Measurements from ENCODE around the gene CDK13. TPM values are rescaled to one million over a fixed set of nuclear protein-coding genes. Genes with fewer than 3 reads are reported as not detected.

Gene CDK13
- total RNA-seq (2014; rRNA removed; shearing (Covaris generic)), result 53.2 and 59.5 TPM in 2 replicates

- DNase-seq (ENCODE audit: low read depth), result peak; percentile 91
Observed at GRCh38 chr7:39949971-39950472, at the start of gene CDK13. Gene CDK13, plus strand, starts transcription at chr7:39950256. Its CDS starts 386 bp downstream, at chr7:39950642.

GRCh38 chr7:39904077-39904486 lies 46.0 kb upstream of the CDK13 start:
- DNase-seq (ENCODE audit: low read depth), result no peak

- DNase-seq (ENCODE audit: low read depth), result no peak
Observed at GRCh38 chr7:39908141-39908540, 41.9 kb upstream of the CDK13 start.

- no peak for DNase-seq (ENCODE audit: low read depth)
Observed at GRCh38 chr7:39908973-39909372, 41.1 kb upstream of the CDK13 start.

- no peak for DNase-seq (ENCODE audit: low read depth)
Observed at GRCh38 chr7:39909526-39909925, 40.5 kb upstream of the CDK13 start.

- DNase-seq (ENCODE audit: low read depth), result peak; percentile 27
Observed at GRCh38 chr7:39910108-39910869, 39.8 kb upstream of the CDK13 start.

- DNase-seq (ENCODE audit: low read depth), result no peak
Observed at GRCh38 chr7:39911167-39911566, 38.9 kb upstream of the CDK13 start.

- DNase-seq (ENCODE audit: low read depth), result peak; percentile 26
Observed at GRCh38 chr7:39915847-39916246, 34.2 kb upstream of the CDK13 start.

GRCh38 chr7:39919646-39920045 lies 30.4 kb upstream of the CDK13 start:
- no peak for DNase-seq (ENCODE audit: low read depth)

GRCh38 chr7:39921506-39922175 lies 28.4 kb upstream of the CDK13 start:
- DNase-seq (ENCODE audit: low read depth), result no peak

- no peak for DNase-seq (ENCODE audit: low read depth)
Observed at GRCh38 chr7:39922580-39922979, 27.5 kb upstream of the CDK13 start.

- DNase-seq (ENCODE audit: low read depth), result no peak
Observed at GRCh38 chr7:39923091-39923490, 27.0 kb upstream of the CDK13 start.

GRCh38 chr7:39924122-39924521 lies 25.9 kb upstream of the CDK13 start:
- DNase-seq (ENCODE audit: low read depth), result no peak

GRCh38 chr7:39926111-39926510 lies 23.9 kb upstream of the CDK13 start:
- no peak for DNase-seq (ENCODE audit: low read depth)

GRCh38 chr7:39927018-39927417 lies 23.0 kb upstream of the CDK13 start:
- no peak for DNase-seq (ENCODE audit: low read depth)

- no peak for DNase-seq (ENCODE audit: low read depth)
Observed at GRCh38 chr7:39934132-39934531, 15.9 kb upstream of the CDK13 start.

GRCh38 chr7:39936761-39937160 lies 13.3 kb upstream of the CDK13 start:
- no peak for DNase-seq (ENCODE audit: low read depth)

GRCh38 chr7:39937366-39938153 lies 12.5 kb upstream of the CDK13 start:
- no peak for DNase-seq (ENCODE audit: low read depth)

GRCh38 chr7:39942883-39943282 lies 7.2 kb upstream of the CDK13 start:
- no peak for DNase-seq (ENCODE audit: low read depth)

- peak; percentile 15 for DNase-seq (ENCODE audit: low read depth)
Observed at GRCh38 chr7:39946693-39947092, 3.4 kb upstream of the CDK13 start.

GRCh38 chr7:39948375-39948955 lies 1.6 kb upstream of the CDK13 start:
- peak; percentile 27 for DNase-seq (ENCODE audit: low read depth)
